ENCODE measurements around the gene NCAPD2.

The NCAPD2 gene

GRCh38 chr12:6534945-6535696, 41.2 kb downstream of the NCAPD2 start:
- DNase-seq, result no peak

GRCh38 chr12:6535697-6535946, 41.7 kb downstream of the NCAPD2 start:
- no peak for DNase-seq

DNA sequence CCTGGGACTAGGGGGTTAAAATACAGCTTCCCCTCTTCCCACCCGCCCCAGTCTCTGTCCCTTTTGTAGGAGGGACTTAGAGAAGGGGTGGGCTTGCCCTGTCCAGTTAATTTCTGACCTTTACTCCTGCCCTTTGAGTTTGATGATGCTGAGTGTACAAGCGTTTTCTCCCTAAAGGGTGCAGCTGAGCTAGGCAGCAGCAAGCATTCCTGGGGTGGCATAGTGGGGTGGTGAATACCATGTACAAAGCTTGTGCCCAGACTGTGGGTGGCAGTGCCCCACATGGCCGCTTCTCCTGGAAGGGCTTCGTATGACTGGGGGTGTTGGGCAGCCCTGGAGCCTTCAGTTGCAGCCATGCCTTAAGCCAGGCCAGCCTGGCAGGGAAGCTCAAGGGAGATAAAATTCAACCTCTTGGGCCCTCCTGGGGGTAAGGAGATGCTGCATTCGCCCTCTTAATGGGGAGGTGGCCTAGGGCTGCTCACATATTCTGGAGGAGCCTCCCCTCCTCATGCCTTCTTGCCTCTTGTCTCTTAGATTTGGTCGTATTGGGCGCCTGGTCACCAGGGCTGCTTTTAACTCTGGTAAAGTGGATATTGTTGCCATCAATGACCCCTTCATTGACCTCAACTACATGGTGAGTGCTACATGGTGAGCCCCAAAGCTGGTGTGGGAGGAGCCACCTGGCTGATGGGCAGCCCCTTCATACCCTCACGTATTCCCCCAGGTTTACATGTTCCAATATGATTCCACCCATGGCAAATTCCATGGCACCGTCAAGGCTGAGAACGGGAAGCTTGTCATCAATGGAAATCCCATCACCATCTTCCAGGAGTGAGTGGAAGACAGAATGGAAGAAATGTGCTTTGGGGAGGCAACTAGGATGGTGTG, 42.3 kb downstream of the NCAPD2 start:
- DNase-seq, result no peak

DNA sequence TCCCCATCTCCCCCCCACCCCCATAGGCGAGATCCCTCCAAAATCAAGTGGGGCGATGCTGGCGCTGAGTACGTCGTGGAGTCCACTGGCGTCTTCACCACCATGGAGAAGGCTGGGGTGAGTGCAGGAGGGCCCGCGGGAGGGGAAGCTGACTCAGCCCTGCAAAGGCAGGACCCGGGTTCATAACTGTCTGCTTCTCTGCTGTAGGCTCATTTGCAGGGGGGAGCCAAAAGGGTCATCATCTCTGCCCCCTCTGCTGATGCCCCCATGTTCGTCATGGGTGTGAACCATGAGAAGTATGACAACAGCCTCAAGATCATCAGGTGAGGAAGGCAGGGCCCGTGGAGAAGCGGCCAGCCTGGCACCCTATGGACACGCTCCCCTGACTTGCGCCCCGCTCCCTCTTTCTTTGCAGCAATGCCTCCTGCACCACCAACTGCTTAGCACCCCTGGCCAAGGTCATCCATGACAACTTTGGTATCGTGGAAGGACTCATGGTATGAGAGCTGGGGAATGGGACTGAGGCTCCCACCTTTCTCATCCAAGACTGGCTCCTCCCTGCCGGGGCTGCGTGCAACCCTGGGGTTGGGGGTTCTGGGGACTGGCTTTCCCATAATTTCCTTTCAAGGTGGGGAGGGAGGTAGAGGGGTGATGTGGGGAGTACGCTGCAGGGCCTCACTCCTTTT, 43.1 kb downstream of the NCAPD2 start:
- no peak for DNase-seq

DNA sequence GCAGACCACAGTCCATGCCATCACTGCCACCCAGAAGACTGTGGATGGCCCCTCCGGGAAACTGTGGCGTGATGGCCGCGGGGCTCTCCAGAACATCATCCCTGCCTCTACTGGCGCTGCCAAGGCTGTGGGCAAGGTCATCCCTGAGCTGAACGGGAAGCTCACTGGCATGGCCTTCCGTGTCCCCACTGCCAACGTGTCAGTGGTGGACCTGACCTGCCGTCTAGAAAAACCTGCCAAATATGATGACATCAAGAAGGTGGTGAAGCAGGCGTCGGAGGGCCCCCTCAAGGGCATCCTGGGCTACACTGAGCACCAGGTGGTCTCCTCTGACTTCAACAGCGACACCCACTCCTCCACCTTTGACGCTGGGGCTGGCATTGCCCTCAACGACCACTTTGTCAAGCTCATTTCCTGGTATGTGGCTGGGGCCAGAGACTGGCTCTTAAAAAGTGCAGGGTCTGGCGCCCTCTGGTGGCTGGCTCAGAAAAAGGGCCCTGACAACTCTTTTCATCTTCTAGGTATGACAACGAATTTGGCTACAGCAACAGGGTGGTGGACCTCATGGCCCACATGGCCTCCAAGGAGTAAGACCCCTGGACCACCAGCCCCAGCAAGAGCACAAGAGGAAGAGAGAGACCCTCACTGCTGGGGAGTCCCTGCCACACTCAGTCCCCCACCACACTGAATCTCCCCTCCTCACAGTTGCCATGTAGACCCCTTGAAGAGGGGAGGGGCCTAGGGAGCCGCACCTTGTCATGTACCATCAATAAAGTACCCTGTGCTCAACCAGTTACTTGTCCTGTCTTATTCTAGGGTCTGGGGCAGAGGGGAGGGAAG, 43.9 kb downstream of the NCAPD2 start:
- peak; percentile 47 for DNase-seq

DNA sequence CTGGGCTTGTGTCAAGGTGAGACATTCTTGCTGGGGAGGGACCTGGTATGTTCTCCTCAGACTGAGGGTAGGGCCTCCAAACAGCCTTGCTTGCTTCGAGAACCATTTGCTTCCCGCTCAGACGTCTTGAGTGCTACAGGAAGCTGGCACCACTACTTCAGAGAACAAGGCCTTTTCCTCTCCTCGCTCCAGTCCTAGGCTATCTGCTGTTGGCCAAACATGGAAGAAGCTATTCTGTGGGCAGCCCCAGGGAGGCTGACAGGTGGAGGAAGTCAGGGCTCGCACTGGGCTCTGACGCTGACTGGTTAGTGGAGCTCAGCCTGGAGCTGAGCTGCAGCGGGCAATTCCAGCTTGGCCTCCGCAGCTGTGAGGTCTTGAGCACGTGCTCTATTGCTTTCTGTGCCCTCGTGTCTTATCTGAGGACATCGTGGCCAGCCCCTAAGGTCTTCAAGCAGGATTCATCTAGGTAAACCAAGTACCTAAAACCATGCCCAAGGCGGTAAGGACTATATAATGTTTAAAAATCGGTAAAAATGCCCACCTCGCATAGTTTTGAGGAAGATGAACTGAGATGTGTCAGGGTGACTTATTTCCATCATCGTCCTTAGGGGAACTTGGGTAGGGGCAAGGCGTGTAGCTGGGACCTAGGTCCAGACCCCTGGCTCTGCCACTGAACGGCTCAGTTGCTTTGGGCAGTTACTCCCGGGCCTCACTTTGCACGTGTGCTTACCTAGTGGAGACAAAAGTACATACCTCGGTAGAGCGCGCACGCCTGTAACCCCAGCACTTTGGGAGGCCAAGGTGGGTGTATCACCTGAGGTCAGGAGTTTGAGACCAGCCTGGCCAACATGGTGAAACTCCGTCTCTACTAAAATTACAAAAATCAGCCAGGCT, 44.8 kb downstream of the NCAPD2 start:
- no peak for DNase-seq

- no peak for DNase-seq
Observed at GRCh38 chr12:6539314-6539682, 45.4 kb downstream of the NCAPD2 start.

DNA sequence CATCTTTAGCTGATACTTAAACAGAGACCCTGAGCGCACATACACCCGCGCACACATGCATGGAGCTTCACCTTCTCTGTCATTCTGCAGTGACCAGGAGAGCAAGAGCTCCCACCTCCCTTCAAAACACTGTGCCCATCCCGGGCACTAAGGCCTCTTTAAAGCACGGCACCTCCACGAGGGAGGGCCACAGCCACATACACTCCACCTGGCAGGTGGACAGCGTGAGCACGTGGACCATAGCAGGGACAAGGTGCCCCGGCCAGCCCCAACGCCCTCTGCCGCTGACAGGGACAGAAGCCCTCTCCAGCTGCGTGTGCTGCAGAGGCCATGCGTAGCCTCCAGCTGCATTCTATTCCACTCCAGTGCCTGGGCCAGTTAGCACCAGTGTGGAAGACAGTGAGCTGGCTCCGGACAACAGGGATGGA, 45.8 kb downstream of the NCAPD2 start:
- no peak for DNase-seq

- peak; percentile 49 for DNase-seq
Observed at GRCh38 chr12:6540181-6540877, 46.4 kb downstream of the NCAPD2 start.

- DNase-seq, result no peak
Observed at GRCh38 chr12:6541371-6542165, 47.7 kb downstream of the NCAPD2 start.

DNA sequence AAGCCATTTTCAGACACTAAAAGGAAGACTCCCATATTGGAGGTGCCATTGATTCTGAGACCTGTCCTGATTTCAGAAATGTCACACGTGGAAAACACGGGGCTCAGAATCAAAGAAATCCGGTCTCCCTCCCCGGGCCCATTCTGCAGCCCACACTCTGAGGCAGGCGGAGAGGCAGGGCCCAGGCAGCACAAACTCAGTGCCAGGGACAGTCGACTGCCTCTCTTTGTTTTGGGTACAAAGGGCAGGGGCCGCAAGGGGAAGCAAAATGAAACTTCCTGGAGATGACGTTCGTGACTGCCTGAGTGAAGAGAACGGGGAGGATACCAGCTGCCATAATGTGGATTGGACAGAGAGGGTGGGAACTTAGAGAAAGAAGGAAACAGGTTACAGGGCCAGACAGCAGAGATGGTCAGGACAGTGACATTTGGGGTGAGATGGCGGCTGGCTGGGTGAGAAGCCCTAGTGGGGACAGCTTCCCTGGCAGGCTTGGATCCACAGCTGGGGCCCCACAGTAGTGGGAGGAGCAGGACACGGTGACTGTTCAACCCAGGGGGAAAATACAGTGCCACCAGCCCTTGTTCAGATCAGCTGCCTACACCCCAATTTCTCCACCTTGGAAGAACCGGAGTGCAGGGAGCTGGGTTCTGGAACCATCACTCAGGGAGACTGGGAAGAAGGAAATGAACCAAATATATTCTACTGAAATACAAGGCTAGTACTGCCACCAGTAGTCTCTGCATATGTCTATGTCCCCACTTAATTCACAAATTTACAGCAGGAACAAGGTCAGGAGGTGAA, 48.5 kb downstream of the NCAPD2 start:
- DNase-seq, result no peak

GRCh38 chr12:6546016-6546415, 52.1 kb downstream of the NCAPD2 start:
- no peak for DNase-seq

DNA sequence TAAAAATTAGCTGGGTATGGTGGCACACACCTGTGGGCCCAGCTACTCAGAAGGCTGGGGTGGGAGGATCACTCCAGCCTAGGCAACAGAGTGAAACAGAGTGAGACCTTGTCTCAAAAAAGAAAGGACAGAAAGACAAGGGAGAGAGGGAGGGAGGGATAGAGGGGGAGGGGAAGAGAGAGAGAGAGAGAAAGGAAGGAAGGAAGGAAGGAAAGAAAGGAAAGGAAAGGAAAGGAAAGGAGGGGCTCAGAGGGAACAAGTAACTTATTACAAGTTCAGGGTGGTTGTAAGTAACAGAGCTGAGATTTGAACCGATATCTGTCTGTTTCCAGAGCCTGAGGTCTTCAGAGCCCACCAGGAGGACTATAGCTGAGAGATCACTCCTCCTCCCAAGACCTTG, 53.7 kb downstream of the NCAPD2 start:
- no peak for DNase-seq

DNA sequence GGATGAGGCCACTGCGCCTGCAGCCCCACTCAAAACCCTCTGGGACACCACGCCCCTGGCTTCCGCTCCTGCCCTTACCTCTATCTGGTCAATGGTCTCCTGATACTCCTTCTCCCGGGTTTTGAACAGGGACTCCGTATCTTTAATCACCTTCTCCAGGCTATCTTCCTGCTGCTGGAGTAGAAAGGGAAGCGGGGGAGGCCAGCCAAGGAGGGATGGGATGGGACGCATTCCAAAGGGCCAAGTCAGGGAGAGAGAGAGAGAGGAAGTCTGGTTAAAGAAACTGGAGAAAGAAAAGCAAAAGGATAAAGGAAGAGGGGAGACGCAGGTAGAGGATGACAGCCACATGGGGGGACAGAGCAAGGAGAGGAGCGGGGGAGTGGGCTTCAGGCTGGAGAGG, 54.1 kb downstream of the NCAPD2 start:
- no peak for DNase-seq

DNA sequence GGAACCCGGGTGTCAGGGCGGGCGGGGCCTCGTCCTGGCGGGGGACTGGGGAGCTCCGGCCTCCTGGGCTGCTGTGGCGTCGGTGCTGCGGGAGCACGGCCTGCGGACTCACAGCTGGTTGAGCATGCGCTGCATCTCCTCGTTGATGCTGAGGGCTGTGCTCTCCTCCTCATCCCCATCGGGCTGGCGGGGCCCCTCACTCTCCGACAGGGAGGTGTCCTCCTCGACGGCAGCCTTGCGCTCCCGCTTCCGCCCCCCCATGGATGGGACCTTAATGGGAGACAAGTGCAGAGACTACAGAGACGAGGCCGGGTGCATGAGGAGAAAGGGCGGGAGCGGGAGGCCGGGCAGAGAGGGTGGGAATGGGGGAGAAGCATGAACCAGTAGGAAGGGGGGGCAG, 54.7 kb downstream of the NCAPD2 start:
- no peak for DNase-seq

- no peak for DNase-seq
Observed at GRCh38 chr12:6548966-6549683, 55.2 kb downstream of the NCAPD2 start.

GRCh38 chr12:6549684-6550151, 55.8 kb downstream of the NCAPD2 start:
- no peak for DNase-seq

- DNase-seq, result no peak
Observed at GRCh38 chr12:6550294-6551062, 56.6 kb downstream of the NCAPD2 start.

All from NCI-H2227 treated with DMSO at 0.1 percent for 48 hours (cell line).